Measurements from ENCODE around the gene GMPR2. TPM values are rescaled to one million over a fixed set of nuclear protein-coding genes. Genes with fewer than 3 reads are reported as not detected.

The GMPR2 gene
- total and polyA plus RNA-seq, 2 of the 4 experiments (the other 2 are of a cell fraction) = 63.7 to 92.5 TPM

- Histone ChIP-seq H2AK9ac (replicated peaks; ENCODE audit: low read depth, low read length, poor library complexity) (no peak overlapping the region), H3K18ac (ENCODE audit: low read depth, low read length) (no peak overlapping the region), H3K79me1 (ENCODE audit: low read depth in 1 of 2, low read length in 2 of 2) (peaks cover 12 to 30% of the 10 kb centered on the region in 2 experiments), H3K27me3 (ENCODE audit: control insufficient read depth, insufficient read depth, low read length) (no peaks in the 10 kb centered on the region), H2BK120ac (ENCODE audit: low read depth, low read length) (0 out of 2 replicates have a peak overlapping the region, but pooled peaks have one; percentile 42), H3K9ac (ENCODE audit: low read depth, low read length) (peak overlapping the region; percentile 56), H3K4me1 (ENCODE audit: control insufficient read depth, insufficient read depth, low read length) (peaks cover 5% of the 10 kb centered on the region; the same call in 1 of the 2 replicates), H2AFZ (replicated peaks; ENCODE audit: low read length, poor library complexity) (peak overlapping the region; percentile 97), H3K14ac (replicated peaks; ENCODE audit: low read depth, low read length) (peak overlapping the region; percentile 79), H4K5ac (ENCODE audit: low read depth, low read length) (peak overlapping the region; percentile 94), H3K36me3 (ENCODE audit: control insufficient read depth, insufficient read depth, low read length) (peaks cover 16% of the 10 kb centered on the region), H3K4ac (ENCODE audit: low read depth, low read length) (peak overlapping the region; percentile 89), H3K4me2 (ENCODE audit: low read depth, low read length) (peak overlapping the region; percentile 86), H3K56ac (ENCODE audit: extremely low read depth, insufficient read depth, low read length) (peak overlapping the region; percentile 20; the same call in 1 of the 2 replicates), H3K9me1 (ENCODE audit: insufficient read depth, low read length) (peaks cover 5% of the 10 kb centered on the region; the same call in 1 of the 2 replicates), H4K20me1 (ENCODE audit: insufficient read depth, low read length) (no peaks in the 10 kb centered on the region), H2BK15ac (ENCODE audit: low read depth, low read length) (no peak overlapping the region), H2AK5ac (ENCODE audit: low read depth, low read length) (peak overlapping the region; percentile 82; the same call in 1 of the 2 replicates), H3K27ac (ENCODE audit: insufficient read depth, low read length) (peak overlapping the region; percentile 28; the same call in 1 of the 2 replicates), H4K8ac (ENCODE audit: low read depth in 2 of 2, low read length in 2 of 2) (peak overlapping the region; percentile 90 to 100), H4K91ac (ENCODE audit: insufficient read depth, low read depth, low read length) (peak overlapping the region; percentile 81), H3K9me3 (ENCODE audit: control insufficient read depth, insufficient read depth, low read length) (no peaks in the 10 kb centered on the region), H2BK5ac (ENCODE audit: low read depth, low read length, poor library complexity, severe bottlenecking) (peak overlapping the region; percentile 51), H3K23ac (ENCODE audit: low read depth, low read length) (peak overlapping the region; percentile 10; the same call in 1 of the 2 replicates), H3K4me3 (ENCODE audit: insufficient read depth, low read depth, low read length) (peak overlapping the region; percentile 63), H2BK20ac (ENCODE audit: low read depth, low read length) (no peak overlapping the region)
- ATAC-seq (ENCODE audit: low read depth) = peak; percentile 7; the same call in 1 of the 2 replicates
- ChIA-PET CTCF (interaction anchor here (0.6 to 2.0 kb wide), 2 partner anchors 20 to 30 kb away, joined by 4 to 11 read pairs; partner anchors contain the start of gene TINF2), POLR2A (ENCODE audit: unreplicated experiment) (interaction anchor here (0.6 kb wide), 1 partner anchor 15 kb away, joined by 3 read pairs; no protein-coding TSS in a partner anchor)
- dilution Hi-C loops (cut with HindIII; ENCODE audit: low sequenced_read_pairs, unreplicated experiment) (no loop called here), in situ Hi-C loops (cut with MboI; ENCODE audit: low sequenced_read_pairs) (no loop called here), intact Hi-C loops (cut with micrococcal nuclease) (loop anchor here (1.0 to 2.0 kb wide), 3 partner anchors 15 to 29 kb away; partner anchors contain the start of gene TINF2)
- WGBS, 2 experiments (ENCODE audit: extremely low coverage in 2 of 2, insufficient read length in 1 of 2) = 20% methylated on average over 1 of the region's 3 CpGs; no CpG with 5 or more reads in 1 of the 2 experiments
- TF ChIP-seq MAFK (IDR thresholded peaks at IDR 0.05; ENCODE audit: low read depth, low read length) (no peak), NFE2L2 (IDR thresholded peaks at IDR 0.05; ENCODE audit: low read depth, low read length) (no peak), RFX5 (IDR thresholded peaks at IDR 0.05; ENCODE audit: low read depth, low read length) (no peak), BHLHE40 (IDR thresholded peaks at IDR 0.05; ENCODE audit: low read depth, low read length) (no peak), USF2 (IDR thresholded peaks at IDR 0.05; ENCODE audit: low read depth, low read length) (no peak), RCOR1 (IDR thresholded peaks at IDR 0.05; ENCODE audit: insufficient replicate concordance, low read length) (no peak)
- no peak for DNase-seq
- BruUV-seq (replicated peaks) = no TSS peak
Observed at GRCh38 chr14:24271834-24272263, 39.1 kb downstream of the GMPR2 start.

Data from IMR-90 (cell line).